ENCODE data around the gene THYN1.
A peak's percentile ranks its signal among the peaks of the same experiment; 100 is the strongest.

The THYN1 gene

GRCh38 chr11:134236834-134237556 is 16.2 kb downstream of the THYN1 start:
- TF ChIP-seq ISL1 (CRISPR knock-in tag; IDR thresholded peaks at IDR 0.05): peak; percentile 38; the same call in 1 of the 2 replicates
- TF ChIP-seq TOX (CRISPR knock-in tag; IDR thresholded peaks at IDR 0.05; ENCODE audit: borderline replicate concordance): no peak
- ATAC-seq: peak; percentile 99

GRCh38 chr11:134235399-134235798 is 17.8 kb downstream of the THYN1 start:
- TF ChIP-seq ARNTL (CRISPR knock-in tag; IDR thresholded peaks at IDR 0.05; ENCODE audit: borderline replicate concordance, low read depth) (no peak), ZC3H10 (CRISPR knock-in tag; IDR thresholded peaks at IDR 0.05) (no peak), GLIS3 (CRISPR knock-in tag; IDR thresholded peaks at IDR 0.05) (no peak), ZNF8 (CRISPR knock-in tag; IDR thresholded peaks at IDR 0.05) (no peak), ZFP3 (CRISPR knock-in tag; IDR thresholded peaks at IDR 0.05) (no peak), ZNF70 (CRISPR knock-in tag; IDR thresholded peaks at IDR 0.05) (no peak), OSR1 (CRISPR knock-in tag; IDR thresholded peaks at IDR 0.05) (no peak), ZNF565 (CRISPR knock-in tag; conservative IDR thresholded peaks at IDR 0.05; ENCODE audit: low read depth) (no peak), CREB5 (CRISPR knock-in tag; IDR thresholded peaks at IDR 0.05; ENCODE audit: low read depth) (no peak), RARB (CRISPR knock-in tag; IDR thresholded peaks at IDR 0.05) (no peak), CSRNP3 (CRISPR knock-in tag; IDR thresholded peaks at IDR 0.05) (no peak), POU6F1 (CRISPR knock-in tag; IDR thresholded peaks at IDR 0.05; ENCODE audit: borderline replicate concordance, low read depth) (no peak), ISL1 (CRISPR knock-in tag; IDR thresholded peaks at IDR 0.05) (no peak), ZFP30 (CRISPR knock-in tag; IDR thresholded peaks at IDR 0.05) (no peak), PATZ1 (CRISPR knock-in tag; IDR thresholded peaks at IDR 0.05; ENCODE audit: borderline replicate concordance) (no peak), SNAI2 (CRISPR knock-in tag; IDR thresholded peaks at IDR 0.05) (no peak), PPARA (CRISPR knock-in tag; IDR thresholded peaks at IDR 0.05; ENCODE audit: borderline replicate concordance) (no peak)
- no peak for ATAC-seq

- no peak for ATAC-seq
- TF ChIP-seq POU6F1 (CRISPR knock-in tag; IDR thresholded peaks at IDR 0.05; ENCODE audit: borderline replicate concordance, low read depth): no peak
These were observed 19.4 kb downstream of the THYN1 start for GRCh38 chr11:134233729-134234179.

GRCh38 chr11:134231958-134232659 is 21.0 kb downstream of the THYN1 start:
- no peak for TF ChIP-seq SNAI2 (CRISPR knock-in tag; IDR thresholded peaks at IDR 0.05)
- no peak for TF ChIP-seq ZC3H10 (CRISPR knock-in tag; IDR thresholded peaks at IDR 0.05)
- no peak for TF ChIP-seq ZFP3 (CRISPR knock-in tag; IDR thresholded peaks at IDR 0.05)
- TF ChIP-seq TOX (CRISPR knock-in tag; IDR thresholded peaks at IDR 0.05; ENCODE audit: borderline replicate concordance): no peak
- TF ChIP-seq ARNTL (CRISPR knock-in tag; IDR thresholded peaks at IDR 0.05; ENCODE audit: borderline replicate concordance, low read depth): no peak
- no peak for TF ChIP-seq ZFP30 (CRISPR knock-in tag; IDR thresholded peaks at IDR 0.05)
- TF ChIP-seq OSR1 (CRISPR knock-in tag; IDR thresholded peaks at IDR 0.05): no peak
- TF ChIP-seq TSHZ2 (CRISPR knock-in tag; IDR thresholded peaks at IDR 0.05): no peak
- TF ChIP-seq ZNF565 (CRISPR knock-in tag; conservative IDR thresholded peaks at IDR 0.05; ENCODE audit: low read depth): no peak
- TF ChIP-seq ESRRG (CRISPR knock-in tag; IDR thresholded peaks at IDR 0.05): no peak
- TF ChIP-seq RARB (CRISPR knock-in tag; IDR thresholded peaks at IDR 0.05): no peak
- TF ChIP-seq PPARA (CRISPR knock-in tag; IDR thresholded peaks at IDR 0.05; ENCODE audit: borderline replicate concordance): no peak
- no peak for TF ChIP-seq ZNF8 (CRISPR knock-in tag; IDR thresholded peaks at IDR 0.05)
- TF ChIP-seq CREB5 (CRISPR knock-in tag; IDR thresholded peaks at IDR 0.05; ENCODE audit: low read depth): no peak
- no peak; the same call in 2 of the 3 replicates for ATAC-seq

Data from SK-N-SH treated with all-trans-retinoic acid at 6 μM for 48 hours (cell line).